HepG2 (cell line): ENCODE measurements around the gene TANGO6. TPM values are rescaled to one million over a fixed set of nuclear protein-coding genes. Genes with fewer than 3 reads are reported as not detected.

Experiments used
- ATF1 ChIP-seq: IDR thresholded peaks from 2 replicates; pipeline ENCODE4 v1.6.1; 2016; ENCODE audit warnings: mild to moderate bottlenecking, control low read depth
- ELF3 ChIP-seq: IDR thresholded peaks from 2 replicates; pipeline ENCODE4 v1.6.1; 2016; ENCODE audit warnings: missing genetic modification reagents, missing compliant biosample characterization
- ERF ChIP-seq: IDR thresholded peaks from 2 replicates; pipeline ENCODE4 v1.6.1; 2018; ENCODE audit warnings: missing biosample characterization, missing genetic modification reagents
- FOXA3 ChIP-seq: IDR thresholded peaks from 2 replicates; pipeline ENCODE4 v1.6.1; 2016; ENCODE audit warnings: missing genetic modification reagents, missing compliant biosample characterization
- FOXM1 ChIP-seq: sonication (generic); formaldehyde crosslinking; IDR thresholded peaks from 2 replicates; pipeline ENCODE4 v1.5.0; 2020; ENCODE audit warnings: missing genetic modification reagents
- FOXP4 ChIP-seq: sonication (generic); formaldehyde crosslinking; IDR thresholded peaks from 2 replicates; pipeline ENCODE4 v1.4.0; 2020; ENCODE audit warnings: missing genetic modification reagents
- HMG20B ChIP-seq: conservative IDR thresholded peaks from 2 replicates; pipeline ENCODE4 v1.6.1; 2016; ENCODE audit warnings: missing genetic modification reagents, missing compliant biosample characterization
- IKZF1 ChIP-seq: fragments of 450-650 bp; IDR thresholded peaks from 2 replicates; pipeline ENCODE4 v1.7.1; 2016
- JUN ChIP-seq: sonication (generic); formaldehyde crosslinking; IDR thresholded peaks from 2 replicates; pipeline ENCODE4 v1.4.0; 2020; ENCODE audit warnings: mild to moderate bottlenecking, missing genetic modification reagents
- MAFG ChIP-seq: sonication (generic); formaldehyde crosslinking; IDR thresholded peaks from 2 replicates; pipeline ENCODE4 v1.5.1; 2020; ENCODE audit warnings: mild to moderate bottlenecking, missing genetic modification reagents
- NCOR1 ChIP-seq: fragments of 200-600 bp; sonication (generic); IDR thresholded peaks from 2 replicates; pipeline ENCODE4 v1.7.0; 2017; ENCODE audit warnings: antibody characterized with exemption, low read length, borderline replicate concordance
- RERE ChIP-seq: IDR thresholded peaks from 2 replicates; pipeline ENCODE4 v1.6.1; 2016; ENCODE audit warnings: low read depth, missing genetic modification reagents, missing compliant biosample characterization
- TFAP4 ChIP-seq: sonication (generic); IDR thresholded peaks from 2 replicates; pipeline ENCODE4 v1.6.1; 2016; ENCODE audit warnings: low read depth, borderline replicate concordance
- ZHX1 ChIP-seq: sonication (generic); formaldehyde crosslinking; IDR thresholded peaks from 2 replicates; pipeline ENCODE4 v1.8.1; 2022; ENCODE audit warnings: low read depth, mild to moderate bottlenecking, missing genetic modification reagents
- ZMAT5 ChIP-seq: sonication (generic); formaldehyde crosslinking; IDR thresholded peaks from 2 replicates; pipeline ENCODE4 v1.5.0; 2020; ENCODE audit warnings: mild to moderate bottlenecking, low read depth, missing genetic modification reagents, borderline replicate concordance
- ZNF124 ChIP-seq: sonication (generic); formaldehyde crosslinking; IDR thresholded peaks from 2 replicates; pipeline ENCODE4 v1.4.0; 2020; ENCODE audit warnings: missing genetic modification reagents
- ZNF207 ChIP-seq: fragments of 450-650 bp; IDR thresholded peaks from 2 replicates; pipeline ENCODE4 v1.6.1; 2016; ENCODE audit warnings: antibody characterized with exemption, borderline replicate concordance
- ZNF598 ChIP-seq: sonication (generic); formaldehyde crosslinking; IDR thresholded peaks from 2 replicates; pipeline ENCODE4 v1.5.1; 2020; ENCODE audit warnings: mild to moderate bottlenecking, missing genetic modification reagents, borderline replicate concordance
- ZNF878 ChIP-seq: sonication (generic); formaldehyde crosslinking; IDR thresholded peaks from 2 replicates; pipeline ENCODE4 v1.8.1; 2023; ENCODE audit warnings: mild to moderate bottlenecking, missing genetic modification reagents, moderate library complexity
- polyA plus RNA-seq, 8 experiments: library from polyadenylated mRNA; depleted of rRNA in 3 of 8; stranded (reverse) in 7 of 8; unstranded in 1 of 8; fragments of >200 nt; fragmentation: Illumina TruSeq in 4 of 8; extraction: Trizol in 4 of 8; gene quantifications; 2 replicates each; pipeline versions ENCODE4 v1.2.1 to v1.2.3, GENCODE V29; 2011 to 2016; ENCODE audit warnings: low read depth in 4 of 8, missing spikeins in 1 of 8, mixed read lengths in 1 of 8; ENCODE audit not compliant: insufficient read depth in 1 of 8
- total RNA-seq, 5 experiments: library from RNA; depleted of rRNA; stranded (reverse); fragments of >200 nt; fragmentation: Illumina TruSeq; extraction: Trizol; gene quantifications; 2 replicates each; pipeline ENCODE4 v1.2.3, GENCODE V29; 2016; ENCODE audit warnings: low read depth in 1 of 5

The TANGO6 gene
- total and polyA plus RNA-seq, 2 of the 13 experiments (the other 11 are each of a cell fraction or from before 2014, with no cell fraction given), result 7.2 to 13.3 TPM

GRCh38 chr16:69040144-69040909, 197.0 kb downstream of the TANGO6 start (continued):
- peak; percentile 59; the same call in 1 of the 2 replicates for TF ChIP-seq FOXP4 (CRISPR knock-in tag)
- TF ChIP-seq ZNF598 (CRISPR knock-in tag), result no peak
- TF ChIP-seq MAFG, result no peak
- no peak for TF ChIP-seq IKZF1
- no peak for TF ChIP-seq ZMAT5
- TF ChIP-seq ZHX1, result no peak
- peak; percentile 92 for TF ChIP-seq ZNF878
- TF ChIP-seq FOXM1, result no peak
- peak; percentile 51; the same call in 1 of the 2 replicates for TF ChIP-seq RERE (CRISPR knock-in tag)
- 0 out of 2 replicates have a peak, but pooled peaks have one; percentile 13 for TF ChIP-seq HMG20B (CRISPR knock-in tag)
- TF ChIP-seq TFAP4, result peak; percentile 61; the same call in 1 of the 2 replicates
- peak; percentile 40; the same call in 1 of the 2 replicates for TF ChIP-seq ERF (CRISPR knock-in tag)
- no peak for TF ChIP-seq JUN (CRISPR knock-in tag)
- peak; percentile 77 for TF ChIP-seq ELF3 (CRISPR knock-in tag)
- no peak for TF ChIP-seq ZNF207
- TF ChIP-seq ATF1 (CRISPR knock-in tag), result no peak
- TF ChIP-seq NCOR1, result peak; percentile 93
- TF ChIP-seq ZNF124 (CRISPR knock-in tag), result 0 out of 2 replicates have a peak, but pooled peaks have one; percentile 70
- peak; percentile 62 for TF ChIP-seq FOXA3 (CRISPR knock-in tag)
